Stimulated activated CD4-positive, alpha-beta T cell treated with anti-CD3 and anti-CD28 coated beads, Interleukin-4, amount 100 ng/mL, for 24 hours (primary cell): ENCODE results near the gene CRELD2.

Experiments
- DNase-seq: peaks from one replicate; pipeline ENCODE4 v3.0.0-alpha.2; 2020

Gene CRELD2

GRCh38 chr22:49971232-49972162, 53.1 kb downstream of the CRELD2 start:
- DNase-seq, result peak; percentile 74

- peak; percentile 18 for DNase-seq
Measured at GRCh38 chr22:49972163-49973017, 54.0 kb downstream of the CRELD2 start.

GRCh38 chr22:49973018-49973961, 54.9 kb downstream of the CRELD2 start:
- no peak for DNase-seq

DNA sequence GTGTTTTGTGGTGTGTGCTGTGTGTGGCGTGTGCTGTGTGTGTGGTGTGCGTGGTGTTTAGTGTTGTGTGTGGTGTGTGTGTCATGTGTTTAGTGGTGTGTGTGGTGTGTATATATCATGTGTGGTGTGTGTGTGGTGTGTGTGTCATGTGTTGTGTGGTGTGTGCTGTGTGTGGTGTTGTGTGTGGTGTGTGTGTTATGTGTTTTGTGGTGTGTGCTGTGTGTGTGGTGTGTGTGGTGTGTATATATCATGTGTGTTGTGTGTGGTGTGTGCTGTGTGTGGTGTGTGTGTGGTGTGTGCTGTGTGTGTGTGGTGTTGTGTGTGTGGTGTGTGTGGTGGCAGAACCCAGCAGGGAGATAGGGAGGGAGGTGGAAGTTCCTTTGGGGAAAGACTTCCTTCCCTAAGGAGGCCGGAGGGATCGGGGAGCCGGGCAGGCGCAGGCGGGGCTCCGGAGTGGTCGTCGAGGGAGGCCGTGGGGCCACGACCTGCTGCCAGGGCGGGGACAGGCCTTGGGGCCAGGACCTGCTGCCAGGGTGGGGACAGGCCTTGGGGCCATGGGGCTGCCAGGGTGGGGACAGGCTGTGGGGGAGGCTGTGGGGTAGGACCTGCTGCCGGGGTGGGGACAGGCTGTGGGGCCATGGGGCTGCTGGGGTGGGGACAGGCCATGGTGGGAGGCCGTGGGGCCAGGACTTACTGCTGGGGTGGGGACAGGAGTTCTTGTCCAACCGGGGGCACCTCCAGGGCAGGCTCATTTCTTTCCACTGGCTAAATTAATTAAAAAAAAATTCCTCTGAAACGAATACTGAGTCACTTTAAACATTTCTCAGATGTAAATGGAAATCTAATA, 57.3 kb downstream of the CRELD2 start:
- peak; percentile 62 for DNase-seq

- DNase-seq, result peak; percentile 75
Measured at GRCh38 chr22:49976439-49977175, 58.2 kb downstream of the CRELD2 start.
